HG03432 (cell line): Measurements from ENCODE around the gene CSRP2.

Source experiments
- ATAC-seq: cut with Tn5 transposase; IDR thresholded peaks from one replicate; pipeline ENCODE4 v1.9.1; 2021; ENCODE audit warnings: mild to moderate bottlenecking, moderate library complexity; ENCODE audit not compliant: unreplicated experiment

CSRP2 gene

DNA sequence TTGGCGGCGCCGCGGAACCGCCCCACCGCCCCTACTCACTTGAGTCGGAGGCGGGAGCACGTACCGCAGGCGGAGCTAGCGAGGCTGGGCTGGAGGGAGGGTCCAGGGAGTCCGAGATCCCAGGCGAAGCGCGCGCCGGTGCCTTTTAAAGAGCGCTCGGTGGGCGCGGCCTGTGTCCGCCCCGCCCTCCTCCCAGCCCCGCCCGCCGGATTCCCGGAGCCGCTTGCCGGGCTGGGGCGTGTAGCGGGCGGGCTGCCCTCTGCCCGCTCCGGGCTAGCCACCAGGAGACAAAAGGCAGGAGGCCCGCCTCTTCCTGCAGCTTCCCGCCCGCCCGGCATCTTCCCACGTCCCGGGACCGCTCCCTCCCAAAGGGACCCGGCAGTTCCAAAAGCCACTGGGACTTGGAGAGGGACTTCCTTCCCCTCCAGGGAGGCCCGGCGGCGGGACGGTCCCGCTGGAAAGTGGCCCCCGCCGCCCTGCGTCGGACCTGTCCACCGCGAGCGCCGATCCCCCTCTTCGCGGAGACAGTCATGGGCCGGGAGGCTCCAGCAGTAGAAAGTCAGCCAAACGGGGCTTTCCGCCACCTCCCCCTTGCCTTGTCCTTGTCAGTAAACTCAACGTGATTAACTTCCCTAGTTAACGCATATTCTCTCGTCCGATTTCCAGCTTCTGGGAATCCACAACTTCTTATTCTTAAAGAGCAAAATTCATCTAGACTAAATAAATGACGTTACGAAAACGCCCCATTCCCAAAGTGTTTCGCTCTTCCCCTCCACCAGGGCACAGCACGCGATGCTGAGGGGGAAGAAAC, at the start of gene CSRP2:
Gene CSRP2, minus strand, starts transcription at position 121 of the 811 bp plus-strand sequence. CDS start 12,759 bp downstream, outside the sequence.
- peak; percentile 94 for ATAC-seq

DNA sequence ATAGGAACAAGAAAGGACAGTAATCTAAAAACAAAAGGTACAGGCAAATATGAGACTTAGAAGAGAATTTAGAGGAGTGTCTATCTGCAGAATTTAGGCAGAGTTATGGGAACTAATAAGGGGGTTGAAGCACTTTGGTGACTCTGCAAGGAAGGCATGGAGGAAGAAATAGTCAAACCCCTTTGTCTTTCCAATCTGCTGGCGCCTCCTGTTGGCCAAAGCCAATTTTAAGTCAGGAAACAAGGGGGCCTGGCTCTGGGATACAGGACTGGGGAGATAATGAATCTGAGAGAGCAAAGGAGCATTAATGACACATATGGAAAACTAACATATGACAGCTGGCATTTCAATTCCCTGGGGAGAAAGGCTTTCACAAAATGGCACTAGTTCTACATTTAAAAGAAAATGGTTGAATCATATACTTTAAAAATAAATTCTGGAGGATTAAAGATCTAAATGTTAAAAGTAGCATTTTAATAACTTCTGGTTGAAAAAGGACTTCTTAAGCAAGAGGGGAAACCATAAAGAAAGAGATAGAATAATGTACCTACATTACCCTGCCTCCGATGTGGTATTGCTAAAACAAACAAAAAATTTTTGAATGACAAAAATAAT, 48.5 kb upstream of the CSRP2 start:
- ATAC-seq, result peak; percentile 61

DNA sequence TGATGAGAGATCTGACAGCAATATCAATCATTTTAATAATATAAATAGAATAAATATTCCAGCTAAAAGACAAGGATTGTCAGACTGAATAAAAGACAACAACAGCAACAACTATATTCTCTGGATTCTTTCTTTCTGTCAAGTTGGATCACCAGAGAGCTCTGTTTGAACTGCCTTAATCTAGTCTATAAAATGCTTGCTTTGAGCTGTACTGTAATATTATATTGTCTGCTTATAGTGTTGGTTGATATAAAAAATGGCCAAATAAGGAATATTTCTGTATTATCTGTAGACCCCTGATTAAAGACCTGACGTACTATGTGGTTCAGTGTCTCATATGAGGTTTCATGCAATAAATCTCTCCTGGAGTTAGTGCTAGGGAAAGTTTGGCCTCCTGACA, 46.3 kb upstream of the CSRP2 start:
- ATAC-seq, result no peak

DNA sequence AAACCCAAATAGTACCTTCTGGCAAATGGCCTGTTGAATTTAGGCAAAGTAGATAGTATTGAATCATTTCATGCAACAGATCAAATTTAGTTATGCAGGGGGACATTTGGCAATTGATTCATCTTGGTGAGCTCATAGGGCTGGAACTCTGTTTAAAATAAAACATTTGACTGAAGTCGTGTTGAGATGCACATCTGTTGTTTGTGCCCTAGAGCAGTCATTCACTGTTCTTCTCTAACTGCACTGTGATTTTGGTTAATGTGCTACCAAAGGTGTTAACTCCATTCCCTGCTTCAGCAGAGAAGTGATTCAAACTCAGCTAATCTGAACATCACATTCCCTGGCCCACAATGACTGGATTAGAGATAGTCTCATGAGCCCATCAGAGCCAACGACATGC, 44.0 kb upstream of the CSRP2 start:
- no peak for ATAC-seq

DNA sequence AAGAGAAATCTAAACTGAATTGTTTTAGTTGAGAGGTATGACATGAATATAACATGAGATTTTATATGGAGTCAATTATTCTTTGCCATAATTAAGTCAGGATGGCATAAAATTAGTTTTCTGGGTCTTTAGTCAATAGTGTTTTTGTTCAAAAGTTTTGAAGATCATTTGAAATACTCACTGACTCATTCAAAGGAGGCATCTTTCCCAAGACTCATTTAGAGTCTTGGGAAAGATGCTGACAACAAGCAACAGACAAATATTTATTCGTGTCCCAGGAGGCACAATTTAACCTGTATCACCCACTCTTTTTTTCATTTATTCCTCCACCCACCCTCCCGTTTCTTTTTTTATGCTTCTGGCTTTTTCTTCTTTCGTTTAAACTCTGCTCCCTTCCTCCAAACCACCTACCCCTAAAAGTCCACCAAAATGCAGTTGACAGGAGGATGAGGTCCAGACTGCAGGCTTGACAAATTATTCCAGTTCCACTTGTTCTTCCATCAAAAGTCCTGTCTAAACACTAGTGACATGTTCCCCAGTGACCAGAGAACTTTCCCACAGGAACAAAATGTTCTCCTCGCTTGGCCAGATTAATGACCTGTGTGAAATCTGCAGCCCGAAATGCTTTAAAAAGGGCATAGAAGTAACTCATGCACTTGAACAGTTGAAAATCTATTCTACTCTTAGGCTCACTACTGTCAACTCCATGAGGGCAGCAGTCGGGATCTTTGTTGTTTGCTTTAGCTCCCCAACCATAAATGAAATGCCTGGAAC, 43.3 kb upstream of the CSRP2 start:
- ATAC-seq, result no peak

DNA sequence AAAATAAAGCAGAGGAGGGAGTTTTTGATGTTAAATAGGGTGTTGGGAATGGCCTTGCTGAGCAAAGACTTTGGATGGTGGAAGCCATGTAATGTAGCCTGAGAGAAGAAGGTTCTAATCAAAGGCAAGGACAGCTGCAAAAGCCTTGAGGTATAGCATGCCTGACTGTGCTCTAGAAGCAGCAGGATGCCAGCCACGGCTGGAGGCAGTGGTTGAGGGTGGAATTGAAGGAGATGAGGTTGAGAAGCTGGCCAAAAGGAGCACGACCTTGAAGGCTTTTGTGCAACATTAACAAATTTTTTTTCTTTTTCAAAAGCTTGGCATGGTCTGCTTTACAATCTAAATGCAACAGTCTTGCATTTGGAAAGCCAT, 42.3 kb upstream of the CSRP2 start:
- ATAC-seq, result no peak

DNA sequence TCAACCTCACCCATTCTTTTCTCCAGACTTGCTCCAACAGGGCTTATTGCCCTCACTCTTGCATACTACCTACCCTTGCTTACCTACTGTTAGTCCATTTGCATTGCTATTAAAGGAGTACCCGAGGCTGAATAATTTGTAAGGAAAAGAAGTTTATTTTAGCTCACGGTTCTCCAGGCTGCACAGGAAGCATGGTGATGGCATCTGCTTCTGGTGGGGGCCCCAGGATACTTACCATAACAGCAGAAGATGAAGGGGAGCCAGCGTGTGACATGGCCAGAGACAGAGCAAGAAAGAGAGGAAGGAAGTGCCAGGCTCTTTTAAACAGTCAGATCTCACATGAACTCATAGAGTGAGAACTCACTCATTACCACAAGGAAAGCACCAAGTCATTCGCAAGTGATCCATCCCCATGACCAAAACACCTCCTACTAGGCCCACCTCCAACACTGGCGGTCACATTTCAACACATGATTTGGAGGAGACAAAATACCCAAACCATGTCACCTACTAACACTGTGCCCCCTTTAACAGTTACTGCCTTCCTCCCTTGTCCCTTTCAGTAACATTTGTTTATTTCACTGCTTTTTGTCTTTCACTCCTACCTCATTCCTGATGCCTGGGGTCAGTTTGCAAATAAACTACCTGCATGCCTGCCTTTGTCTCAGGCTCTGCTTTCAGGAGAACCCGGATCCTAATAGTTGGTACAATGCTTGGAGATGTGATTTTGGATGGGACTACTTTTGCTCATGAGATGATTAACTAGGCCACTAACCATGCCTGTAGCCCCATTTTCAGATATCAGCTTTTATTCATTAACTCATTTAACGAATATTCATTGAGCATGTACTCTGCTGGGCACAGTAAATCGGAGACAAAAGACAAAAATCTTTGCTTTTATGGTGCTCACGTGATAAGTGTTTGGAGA, 41.6 kb upstream of the CSRP2 start:
- ATAC-seq, result peak; percentile 85

DNA sequence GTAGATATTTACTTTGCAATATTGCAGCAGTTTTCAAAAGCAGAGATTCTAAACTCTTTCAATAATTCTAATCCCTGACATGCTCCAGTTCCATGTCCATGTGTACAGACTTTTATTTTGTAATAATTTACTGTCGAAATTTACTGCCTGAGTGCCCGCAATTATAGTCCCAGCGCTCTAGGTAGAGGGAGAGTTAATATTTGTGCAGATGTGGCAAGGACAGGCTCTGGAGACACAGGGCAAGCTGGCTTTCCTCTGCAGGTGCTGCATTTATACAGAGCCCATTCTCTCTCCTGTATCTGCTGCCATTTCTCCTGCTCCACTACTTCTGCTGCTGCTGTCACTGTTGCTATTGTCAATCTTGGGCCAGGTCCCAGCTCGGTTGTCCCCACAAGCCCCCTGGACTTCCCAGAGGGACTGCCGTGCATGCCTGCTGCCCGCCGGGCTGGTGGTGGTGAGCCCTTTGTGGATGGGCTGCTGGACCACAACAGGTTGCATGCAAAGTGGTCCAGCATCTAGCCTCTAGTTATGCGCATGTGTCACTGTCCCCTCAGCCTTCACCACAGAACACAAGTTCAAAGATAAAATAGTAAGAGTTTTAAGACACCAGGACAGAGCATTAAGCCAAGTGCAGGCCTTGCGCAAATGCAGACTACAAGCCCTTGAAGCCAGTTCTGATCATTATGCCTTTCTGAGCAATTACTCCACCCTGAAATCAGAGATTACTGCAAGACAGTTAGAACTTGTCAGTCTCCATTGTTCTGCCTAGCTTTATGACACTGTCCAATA, 40.8 kb upstream of the CSRP2 start:
- no peak for ATAC-seq

DNA sequence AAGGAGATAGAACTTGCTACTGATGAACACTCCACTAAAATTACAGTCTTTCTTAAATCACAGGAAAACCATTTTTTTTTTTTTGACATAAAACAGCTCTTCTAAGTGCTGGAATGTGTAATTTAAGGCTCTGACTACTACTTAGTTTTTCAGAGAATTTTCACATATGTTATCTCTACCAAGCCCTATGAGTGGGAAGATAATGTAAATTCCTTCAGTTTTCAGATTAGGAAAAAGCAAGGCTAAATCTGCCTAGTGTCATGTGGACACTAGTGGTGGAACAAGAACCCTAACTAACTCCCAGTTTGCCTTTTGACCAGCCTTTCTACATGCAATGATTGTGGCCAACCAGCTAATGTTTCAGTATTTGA, 37.3 kb upstream of the CSRP2 start:
- no peak for ATAC-seq

DNA sequence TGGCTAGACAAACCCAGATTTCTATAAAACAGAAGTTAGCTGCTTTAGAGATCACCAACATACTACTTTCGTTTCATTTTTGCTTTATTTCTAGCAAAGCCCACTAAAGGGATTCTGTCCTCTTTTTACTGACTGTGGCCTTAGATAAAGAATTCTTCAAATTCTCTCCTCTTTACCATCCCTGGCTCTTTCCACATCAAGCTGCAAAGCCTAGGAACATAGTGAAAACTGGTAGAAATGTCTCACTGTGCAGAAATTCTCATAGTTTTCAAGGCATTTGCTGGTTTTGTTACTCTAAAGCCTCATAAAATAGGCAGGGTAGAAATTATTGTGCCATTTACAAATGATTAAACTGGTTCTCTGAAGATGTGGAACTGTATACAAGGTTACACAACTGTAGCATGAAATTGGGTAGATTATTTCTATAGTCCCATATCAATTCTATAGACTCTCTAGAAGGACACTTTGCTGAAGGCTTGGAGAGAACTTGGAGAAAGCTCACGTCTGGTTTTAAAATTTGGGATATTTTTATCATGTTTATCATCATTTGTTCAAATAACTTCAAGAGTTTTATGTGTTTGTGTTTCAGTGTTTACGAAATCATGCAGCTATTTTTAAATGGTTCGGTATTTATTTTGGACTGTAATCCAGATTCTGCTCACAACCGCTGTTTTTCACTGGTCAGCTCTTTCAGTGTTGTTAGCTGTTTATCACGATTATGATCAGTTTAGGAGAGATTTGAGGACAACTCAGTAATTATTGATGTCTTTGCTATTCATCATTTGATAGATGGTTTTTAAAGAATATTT, 36.7 kb upstream of the CSRP2 start:
- no peak for ATAC-seq

DNA sequence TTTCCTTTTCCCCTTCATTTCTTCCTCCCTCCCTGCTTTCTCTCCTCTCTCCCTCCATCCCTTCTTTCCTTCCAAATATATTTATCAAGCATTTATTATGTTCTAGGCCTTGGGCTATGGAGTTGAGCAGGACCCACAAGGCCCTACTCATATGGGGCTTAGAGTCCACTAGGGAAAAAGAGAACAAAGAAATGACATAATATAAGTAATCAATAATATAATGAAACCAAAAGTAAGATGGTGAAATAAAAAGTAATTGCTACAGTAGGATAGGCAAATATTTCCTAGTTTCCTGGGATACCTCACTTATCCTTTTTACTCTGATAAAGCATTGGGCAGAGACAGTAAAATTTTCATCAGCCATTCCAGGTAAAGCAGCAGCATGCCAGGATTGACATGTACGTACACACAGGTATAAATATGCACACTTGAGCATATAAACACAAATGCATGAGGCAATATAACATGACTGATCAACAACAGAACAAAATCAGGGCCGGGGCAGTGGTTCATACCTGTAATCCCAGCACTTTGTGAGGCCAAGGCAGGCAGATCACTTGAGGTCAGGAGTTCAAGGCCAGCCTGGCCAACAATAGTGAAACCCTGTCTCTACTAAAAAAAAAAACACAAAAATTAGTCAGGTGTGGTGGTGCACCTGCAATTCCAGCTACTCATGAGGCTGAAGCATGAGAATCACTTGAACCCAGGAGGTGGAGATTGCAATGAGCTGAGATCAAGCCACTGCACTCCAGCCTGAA, 35.5 kb upstream of the CSRP2 start:
- ATAC-seq, result peak; percentile 55

DNA sequence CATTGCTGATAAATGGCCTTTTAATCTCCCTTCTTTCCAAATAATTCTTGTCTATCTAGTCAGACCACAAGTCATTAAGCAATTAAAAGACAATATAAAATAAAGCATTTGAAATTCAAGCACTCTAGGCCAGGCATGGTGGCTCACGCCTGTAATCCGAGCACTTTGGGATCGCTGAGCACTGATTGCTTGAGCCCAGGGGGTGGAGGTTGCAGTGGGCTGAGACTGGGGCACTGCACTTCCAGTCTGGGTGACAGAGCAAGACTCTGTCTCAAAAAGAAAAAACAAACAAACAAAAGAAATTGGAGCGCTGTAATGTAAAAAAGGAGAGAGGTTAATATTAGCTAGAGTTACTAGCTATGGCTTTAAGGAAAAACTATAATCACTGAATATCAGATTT, 30.5 kb upstream of the CSRP2 start:
- no peak for ATAC-seq

DNA sequence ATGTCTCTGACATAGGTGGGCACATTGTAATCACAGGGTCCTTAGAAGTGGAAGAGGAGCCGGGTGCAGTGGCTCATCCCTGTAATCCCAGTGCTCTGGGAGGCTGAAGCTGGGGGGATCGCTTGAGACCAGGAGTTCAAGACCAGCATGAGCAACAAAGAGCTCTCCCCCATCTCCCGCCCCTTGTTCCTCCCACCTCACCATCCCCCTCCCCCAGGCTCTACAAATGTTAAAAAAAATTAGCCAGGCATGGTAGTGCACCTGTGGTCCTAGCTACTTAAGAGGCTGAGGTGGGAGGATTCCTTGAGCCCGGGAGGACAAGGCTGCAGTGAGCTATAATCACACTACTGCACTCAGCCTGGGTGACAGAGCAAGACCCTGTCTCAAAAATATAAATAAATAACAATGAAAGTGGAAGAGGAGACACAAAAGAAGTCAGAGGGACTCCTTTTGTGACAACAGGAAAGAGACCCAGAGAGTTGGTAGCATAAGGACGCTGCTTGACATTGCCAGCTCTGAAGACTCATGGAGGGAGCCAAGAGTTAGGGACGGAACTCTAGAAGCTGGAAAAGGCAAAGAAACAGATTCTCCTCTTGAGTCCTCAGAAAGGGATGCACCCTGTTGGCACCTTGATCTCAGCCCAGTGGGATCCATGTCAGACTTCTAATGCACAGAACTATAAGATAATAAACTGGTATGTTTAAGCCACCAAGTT, 29.6 kb upstream of the CSRP2 start:
- ATAC-seq, result no peak

DNA sequence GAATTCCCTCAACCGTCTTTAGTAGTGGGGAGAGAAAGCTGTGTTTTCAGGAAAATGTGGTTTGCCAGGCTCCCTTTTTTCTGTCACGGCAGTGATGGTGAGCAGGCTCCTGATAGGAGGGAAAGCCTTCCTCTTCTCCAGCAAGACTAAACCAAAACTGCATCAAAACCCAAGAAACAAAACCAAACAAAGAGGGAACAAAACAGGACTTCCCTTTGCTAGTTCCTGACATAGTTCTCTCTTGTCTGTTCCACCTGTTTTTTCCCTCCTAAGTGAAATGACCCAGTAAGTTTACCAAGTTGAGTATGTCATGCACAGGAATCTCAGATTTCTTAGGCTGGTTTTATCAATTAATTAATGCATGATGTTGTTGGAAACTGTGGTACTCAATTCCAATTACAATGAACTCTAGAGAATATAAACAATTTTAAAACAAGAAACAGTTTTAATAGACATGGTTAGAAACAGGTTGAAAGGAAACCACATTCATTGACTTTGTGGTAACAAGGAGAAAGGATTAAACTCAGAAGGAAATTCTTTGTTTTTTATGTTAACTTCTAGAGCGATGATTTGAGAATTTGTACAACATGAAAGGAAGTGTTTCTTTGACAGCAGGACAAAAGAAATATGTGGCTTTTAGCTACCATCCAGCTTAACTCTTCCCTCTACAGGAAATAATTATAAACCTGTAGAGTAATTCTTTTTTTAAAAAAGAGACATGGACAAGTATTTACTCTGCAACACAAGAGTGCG, 23.0 kb upstream of the CSRP2 start:
- no peak for ATAC-seq

DNA sequence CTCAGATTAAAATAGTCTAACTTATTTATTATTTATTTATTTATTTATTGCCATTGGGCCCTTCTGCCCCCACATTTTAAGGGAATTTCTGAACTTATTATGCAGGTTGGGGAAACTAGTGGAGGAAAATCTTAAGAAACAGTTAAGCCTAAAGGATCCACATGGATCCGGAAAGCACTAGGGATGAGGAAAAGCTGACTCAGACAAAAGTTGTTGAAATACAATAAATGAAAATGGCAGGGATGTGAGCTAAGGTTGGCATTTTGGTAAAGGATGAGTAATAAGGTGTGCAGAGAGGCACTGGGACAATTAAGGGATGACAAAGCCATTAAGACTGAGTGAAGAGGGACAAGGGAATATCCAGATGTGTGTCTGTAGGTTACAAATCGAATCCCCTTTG, 20.7 kb upstream of the CSRP2 start:
- no peak for ATAC-seq

DNA sequence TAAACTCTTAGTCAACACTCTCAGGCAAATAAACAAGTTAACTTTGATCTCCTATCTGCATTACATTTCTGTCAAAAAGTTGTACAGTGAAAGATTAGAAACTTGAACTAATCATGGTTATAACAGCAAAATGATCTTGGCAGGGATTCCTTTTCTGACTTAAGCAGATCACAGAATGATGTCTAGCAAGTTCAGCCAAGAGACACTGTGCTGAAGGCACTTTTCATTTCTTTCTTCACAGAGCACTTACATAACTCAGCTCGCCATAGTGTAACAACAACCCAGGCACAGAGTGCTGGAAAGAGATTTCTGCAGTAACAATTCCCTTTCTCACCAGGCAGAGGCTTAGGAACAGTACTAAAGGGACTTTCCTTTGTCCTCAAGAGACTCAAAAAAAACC, 19.6 kb upstream of the CSRP2 start:
- ATAC-seq, result no peak

DNA sequence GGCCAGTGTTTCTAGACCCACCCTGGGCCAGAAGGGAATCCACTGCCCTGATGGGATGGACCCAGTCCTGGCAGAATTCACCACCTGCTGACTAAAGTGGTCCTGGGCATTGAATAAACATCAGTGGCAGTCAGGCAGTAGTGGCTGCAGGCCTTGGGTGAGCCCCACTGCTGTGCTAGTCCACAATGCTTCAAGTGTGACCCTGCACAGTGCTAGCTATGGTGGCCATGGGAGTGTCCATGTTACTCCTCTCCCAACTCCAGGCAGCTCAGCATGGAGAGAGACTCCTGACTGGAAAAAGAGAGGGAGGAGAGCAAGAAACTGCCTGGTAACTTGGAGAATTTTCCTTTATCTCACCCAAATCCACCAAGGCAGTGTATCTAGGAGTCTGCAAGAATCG, 17.5 kb upstream of the CSRP2 start:
- ATAC-seq, result no peak
